GM19395 (cell line): ENCODE measurements around the gene ADAM19.

ENCODE experiments used
- ATAC-seq: cut with Tn5 transposase; IDR thresholded peaks from one replicate; pipeline ENCODE4 v1.9.1; 2021; ENCODE audit warnings: mild to moderate bottlenecking, moderate library complexity; ENCODE audit not compliant: unreplicated experiment

ADAM19 gene

GRCh38 chr5:157563373-157563928, 12.1 kb downstream of the ADAM19 start:
- ATAC-seq = no peak

GRCh38 chr5:157562111-157562581, 13.4 kb downstream of the ADAM19 start:
- no peak for ATAC-seq

GRCh38 chr5:157561110-157561509, 14.5 kb downstream of the ADAM19 start:
- no peak for ATAC-seq

DNA sequence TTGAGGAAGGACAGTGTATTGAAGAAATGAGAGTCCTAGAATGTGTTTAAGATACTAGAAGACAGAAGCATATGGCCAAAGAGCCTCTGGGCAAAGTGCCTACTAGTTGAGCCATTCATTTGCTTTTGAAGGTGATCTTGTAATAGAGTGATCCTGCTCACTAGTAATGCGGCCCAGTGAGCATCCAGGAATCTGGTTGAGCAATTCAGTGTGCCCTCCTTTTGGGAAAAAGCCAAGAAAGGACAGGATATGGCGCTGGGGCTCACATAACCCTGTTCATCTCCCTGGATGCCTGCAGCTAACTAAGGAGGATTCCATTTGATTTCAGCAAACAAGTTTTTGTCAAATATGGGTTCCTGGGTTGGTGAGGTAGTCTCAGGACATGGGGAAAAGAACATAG, 16.3 kb downstream of the ADAM19 start:
- no peak for ATAC-seq

GRCh38 chr5:157558681-157559080, 16.9 kb downstream of the ADAM19 start:
- no peak for ATAC-seq

GRCh38 chr5:157558041-157558595, 17.5 kb downstream of the ADAM19 start:
- ATAC-seq = no peak

DNA sequence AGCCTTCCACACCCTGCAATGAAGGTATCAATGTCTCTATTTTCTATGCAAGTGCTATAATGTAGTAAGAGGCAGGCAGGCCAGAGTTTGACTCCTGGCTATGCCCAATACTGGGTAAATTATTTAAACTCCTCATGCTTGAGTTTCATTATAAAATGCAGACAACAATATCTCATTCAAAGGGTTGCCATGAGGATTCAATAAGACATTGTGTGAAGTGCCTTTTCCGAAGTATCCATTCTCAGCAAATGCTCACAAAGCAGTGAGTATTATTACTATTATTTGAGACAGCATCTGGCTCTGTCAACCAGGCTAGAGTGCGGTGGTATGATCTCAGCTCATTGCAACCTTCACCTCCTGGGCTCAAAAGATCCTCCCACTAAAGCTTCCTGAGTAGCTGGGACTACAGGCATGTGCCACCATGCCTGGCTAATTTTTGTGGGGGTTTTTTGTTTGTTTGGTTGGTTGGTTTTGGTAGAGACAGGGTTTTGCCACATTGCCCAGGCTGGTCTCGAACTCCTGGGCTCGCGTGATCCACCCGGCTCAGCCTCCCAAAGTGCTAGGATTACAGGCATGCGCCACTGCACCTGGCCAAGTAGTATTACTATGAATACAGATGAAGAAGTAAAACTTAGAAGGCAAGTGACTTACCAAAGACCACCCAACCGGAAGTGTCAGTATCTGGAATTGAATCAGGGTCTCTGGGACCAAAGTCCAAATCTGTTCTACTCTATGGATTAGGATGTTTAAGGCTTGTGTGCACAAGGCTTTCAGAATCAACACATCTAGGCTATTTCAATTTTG, 18.8 kb downstream of the ADAM19 start:
- no peak for ATAC-seq

- ATAC-seq = no peak
Measured at GRCh38 chr5:157555037-157555640, 20.4 kb downstream of the ADAM19 start.

DNA sequence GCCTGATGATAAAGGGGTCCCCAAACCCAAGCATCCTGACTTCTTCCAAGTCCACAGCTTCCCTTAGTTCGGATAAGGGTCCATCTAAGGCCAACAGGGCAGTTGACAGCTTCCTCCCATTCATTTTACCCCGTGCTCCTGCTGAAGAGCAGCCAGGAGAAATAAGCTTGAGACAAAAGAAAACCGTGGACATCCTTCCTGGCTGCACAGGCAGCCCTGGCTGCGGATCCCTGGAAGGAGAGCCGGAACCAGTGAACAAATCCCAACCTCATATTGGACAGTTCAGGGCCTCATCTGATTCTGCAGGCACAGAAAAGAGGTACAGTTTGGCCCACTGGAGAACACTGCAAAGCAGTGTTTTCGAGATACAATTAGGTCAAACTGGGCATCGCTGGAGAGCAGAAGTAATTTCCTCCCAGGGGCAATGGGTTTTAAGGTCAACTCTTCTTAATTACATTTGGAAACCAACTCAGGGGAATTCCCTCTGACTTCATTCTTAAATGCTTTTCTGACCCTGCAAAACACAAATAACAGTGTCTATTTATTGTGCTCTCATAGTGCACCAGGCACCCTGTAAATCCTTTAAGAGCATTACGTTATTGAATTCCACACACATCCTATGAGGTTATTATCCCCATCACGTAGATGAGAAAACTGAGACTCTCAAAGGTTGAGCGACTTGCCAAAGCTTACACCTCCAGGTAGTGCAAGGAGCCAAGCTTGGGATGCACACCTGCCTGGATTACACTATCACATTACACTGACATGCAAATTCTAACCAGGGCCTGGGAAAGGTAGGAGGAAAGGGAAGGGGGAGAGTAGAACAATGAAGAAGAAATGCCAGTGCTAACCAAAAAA, 21.2 kb downstream of the ADAM19 start:
- no peak for ATAC-seq

- ATAC-seq = no peak
Measured at GRCh38 chr5:157552650-157553049, 22.9 kb downstream of the ADAM19 start.

GRCh38 chr5:157550663-157551062, 24.9 kb downstream of the ADAM19 start:
- ATAC-seq = no peak

DNA sequence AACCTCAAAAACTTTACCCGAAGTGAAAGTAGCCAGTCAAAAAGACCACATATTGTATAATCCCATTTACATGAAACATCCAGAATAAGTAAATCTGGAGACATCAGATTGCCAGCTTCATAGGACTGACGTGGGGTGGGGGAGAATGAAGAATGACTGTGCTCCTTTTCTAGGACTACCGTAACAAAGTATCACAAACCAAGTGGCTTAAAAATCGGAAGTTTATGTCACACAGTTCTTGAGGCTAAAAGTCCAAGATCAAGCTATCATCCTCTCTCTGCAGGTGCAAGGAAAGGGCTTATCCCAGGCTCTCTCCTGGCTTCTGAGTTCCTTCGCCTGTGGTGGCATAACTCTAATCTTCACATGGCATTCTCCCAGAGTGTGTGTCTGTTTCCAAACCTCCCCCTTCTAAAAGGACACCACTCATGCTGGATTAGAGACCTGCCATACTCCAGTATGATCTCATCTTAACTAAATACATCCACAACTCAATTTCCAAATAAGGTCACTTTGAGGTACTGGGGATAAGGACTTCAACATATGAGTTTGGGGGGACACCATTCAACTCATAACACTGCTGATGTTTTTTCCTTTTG, 25.5 kb downstream of the ADAM19 start:
- ATAC-seq = no peak

DNA sequence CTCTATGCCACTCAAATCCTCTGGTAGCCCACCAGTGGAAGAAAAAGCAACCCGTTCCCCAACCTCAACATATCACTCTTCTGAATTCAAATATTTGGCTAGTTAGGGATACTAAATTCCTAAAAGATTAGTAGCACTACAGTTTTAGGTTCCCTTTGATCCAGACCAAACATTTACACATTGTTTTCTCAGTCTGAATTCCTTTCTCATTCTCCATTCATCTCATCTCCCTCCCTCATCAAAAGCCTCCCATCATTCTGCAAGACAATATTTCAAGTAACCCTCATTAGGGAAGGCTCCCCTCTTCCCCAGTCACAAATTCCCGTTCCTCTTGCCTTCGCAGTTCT, 26.3 kb downstream of the ADAM19 start:
- no peak for ATAC-seq

DNA sequence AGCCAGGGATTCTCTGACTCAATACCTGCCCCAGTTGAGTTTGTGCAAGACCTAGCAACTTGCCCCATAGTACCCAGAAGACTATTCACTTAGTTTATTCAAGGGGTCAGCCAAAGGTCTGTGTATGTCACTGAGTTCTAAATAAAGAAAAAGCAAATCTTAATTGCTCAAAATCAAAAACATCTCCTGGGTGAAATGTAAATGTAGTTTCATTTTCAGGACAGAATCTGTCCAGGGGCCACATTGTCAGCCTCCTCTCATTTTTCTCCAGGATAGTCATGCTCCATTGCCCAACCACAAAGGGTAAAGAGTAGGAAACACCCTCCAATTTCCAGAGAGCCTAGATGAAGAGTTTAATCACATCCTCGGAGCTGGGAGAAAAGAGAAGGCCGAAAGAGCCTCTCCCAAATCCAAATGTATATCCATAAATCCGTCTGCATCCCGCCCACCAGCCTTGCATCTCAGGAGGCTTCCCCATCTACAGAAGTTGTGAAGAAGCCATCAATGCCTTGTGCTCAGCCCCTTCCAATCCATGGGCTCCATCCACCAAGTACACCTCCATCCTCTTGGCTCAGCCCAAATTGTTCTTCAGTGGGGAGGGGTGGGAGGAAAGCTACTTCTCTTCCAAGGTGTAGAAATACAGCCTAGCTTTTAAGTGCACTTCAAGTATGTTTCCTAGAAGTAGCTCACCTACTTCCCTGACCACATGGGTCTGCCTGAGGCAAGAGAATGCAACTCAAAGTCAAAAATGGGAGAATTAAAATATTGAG, 26.9 kb downstream of the ADAM19 start:
- no peak for ATAC-seq

- no peak for ATAC-seq
Measured at GRCh38 chr5:157547941-157548512, 27.5 kb downstream of the ADAM19 start.

DNA sequence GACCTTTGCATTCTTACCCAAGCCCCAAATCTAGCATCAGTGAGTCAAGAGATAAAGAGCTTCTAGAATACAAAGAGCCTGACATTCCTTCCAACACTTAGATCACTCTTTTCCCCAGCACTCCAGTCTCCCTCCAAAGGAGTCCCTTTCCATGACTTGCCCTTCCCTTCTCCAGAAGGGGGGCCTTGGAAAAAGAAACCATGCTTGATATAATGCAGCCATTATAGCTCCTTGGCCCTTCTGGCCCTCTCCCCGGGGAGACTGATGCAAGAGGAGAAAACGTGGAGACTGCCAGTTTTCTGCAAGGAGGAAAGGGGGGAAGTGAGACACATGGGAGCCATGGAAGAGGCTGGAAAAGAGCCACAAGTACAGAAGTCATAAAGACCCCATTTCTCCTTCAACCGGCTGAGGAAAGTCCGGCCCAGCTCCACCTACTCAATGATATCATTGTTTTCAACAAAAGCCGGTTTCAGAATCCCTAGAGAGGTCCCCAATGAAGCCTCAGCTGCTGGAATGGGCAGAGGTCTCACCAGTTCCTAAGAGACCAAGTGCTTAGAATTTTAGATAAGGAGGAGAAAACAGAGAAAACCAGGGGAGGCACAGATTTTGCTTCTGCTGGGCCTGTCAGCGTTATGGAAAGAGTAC, 29.0 kb downstream of the ADAM19 start:
- no peak for ATAC-seq

DNA sequence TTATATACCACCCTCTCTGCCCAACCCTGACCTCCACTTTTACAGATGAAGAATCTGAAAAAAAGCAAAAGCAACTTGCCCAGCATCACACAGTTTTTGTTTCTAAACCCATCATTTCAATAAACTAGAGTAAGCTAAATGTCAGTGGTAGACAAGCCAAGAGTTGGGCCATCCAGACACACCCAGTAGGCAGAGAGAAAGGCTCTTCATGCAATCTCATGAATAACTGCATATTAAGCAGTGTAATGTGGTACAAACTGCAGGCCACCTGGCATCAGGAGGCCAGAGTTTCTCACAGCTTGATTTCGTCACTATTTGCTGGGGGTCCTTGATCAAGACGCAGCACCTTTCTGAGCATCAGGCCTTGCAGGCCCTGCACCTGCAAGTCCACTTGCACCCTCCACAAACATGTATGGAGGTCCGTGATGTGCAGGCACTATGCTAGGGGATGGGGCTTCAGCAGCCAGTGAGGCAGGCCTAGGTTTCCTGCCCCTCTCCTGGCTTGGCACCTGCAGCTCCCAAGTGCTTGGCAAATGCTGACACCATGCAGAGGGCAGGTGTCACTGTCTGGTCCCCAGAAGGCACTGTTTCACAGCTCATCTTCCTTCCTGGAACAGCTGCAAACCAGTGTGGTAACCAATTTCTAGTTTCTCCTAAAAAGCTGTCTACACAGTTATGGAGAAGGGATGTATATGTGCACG, 29.8 kb downstream of the ADAM19 start:
- no peak for ATAC-seq

DNA sequence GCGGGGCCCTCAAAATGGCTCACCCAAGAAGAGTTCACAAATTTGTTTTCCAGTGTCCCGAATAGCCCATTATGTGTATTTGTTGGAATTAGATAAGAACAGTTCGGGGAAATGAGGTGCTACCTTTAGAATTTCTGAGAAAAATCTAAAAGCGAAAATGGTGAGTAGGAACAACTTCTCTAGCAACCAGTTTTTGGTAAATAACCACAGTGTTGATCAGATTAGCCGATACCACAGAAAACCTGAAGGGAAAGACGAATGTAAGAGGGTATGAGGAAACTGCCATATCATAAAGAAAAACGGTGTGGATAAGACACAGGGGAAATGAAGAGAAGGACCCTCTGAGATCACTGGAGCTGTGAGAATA, 31.0 kb downstream of the ADAM19 start:
- no peak for ATAC-seq
